GM18909 (cell line): ENCODE measurements around the gene NCAN.
A peak's percentile ranks its signal among the peaks of the same experiment; 100 is the strongest.
"Not testable (repeated sequence)": the region's sequence is repeated elsewhere in the genome, so short reads cannot be mapped to it uniquely, and the experiment has no call there.

Experiments
- ATAC-seq: cut with Tn5 transposase; IDR thresholded peaks from one replicate; pipeline ENCODE4 v1.9.1; 2021; ENCODE audit warnings: mild to moderate bottlenecking; ENCODE audit not compliant: unreplicated experiment, poor library complexity

The NCAN gene

DNA sequence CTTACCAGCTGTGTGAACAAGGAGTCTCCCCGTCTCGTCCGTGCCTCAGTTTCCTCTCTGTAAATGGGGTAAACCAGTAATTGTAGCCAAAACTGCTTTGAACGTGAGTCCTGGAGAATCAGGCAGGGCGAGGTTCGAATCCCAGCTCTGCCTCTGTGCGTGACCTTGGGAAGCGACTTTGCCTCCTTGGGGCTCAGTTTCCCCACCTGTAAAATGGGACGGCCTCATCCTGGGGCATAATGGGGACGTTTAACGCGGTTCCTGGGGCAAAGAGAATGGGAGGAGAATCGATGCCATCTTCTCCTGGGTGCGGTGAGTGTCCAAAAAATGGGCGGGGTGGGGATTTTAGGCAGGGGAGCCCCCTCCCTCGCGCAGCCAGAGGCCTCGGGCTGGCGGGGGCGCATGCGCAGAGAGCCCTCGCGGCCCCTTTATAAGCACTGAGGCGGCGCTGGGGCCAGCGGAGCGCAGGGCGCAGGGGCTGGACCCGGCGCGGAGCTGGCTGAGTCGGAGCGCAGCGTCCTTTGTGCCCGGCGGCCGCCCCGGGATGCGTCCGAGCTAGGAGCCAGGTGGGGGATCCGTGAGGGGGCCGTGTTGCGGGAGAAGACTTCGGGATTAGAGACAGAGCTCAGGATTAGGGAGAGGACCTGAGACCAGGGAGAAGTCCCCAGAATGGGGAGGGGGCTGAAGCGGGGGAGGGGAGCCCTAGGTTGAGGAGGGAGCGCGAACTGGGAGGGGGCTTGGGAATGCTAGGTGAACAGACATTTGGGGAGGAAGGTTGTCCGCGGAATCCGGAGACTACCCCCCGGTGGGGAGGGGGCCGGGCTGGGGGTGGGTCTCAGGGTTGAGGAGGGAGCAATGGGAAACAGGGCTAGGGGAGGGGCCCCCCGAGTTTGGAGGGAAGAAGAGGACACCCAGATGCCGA is at the start of gene NCAN:
Gene NCAN, plus strand, starts transcription at position 460 of the 922 bp plus-strand sequence. CDS start 4,996 bp downstream, outside the sequence.
- no peak for ATAC-seq

DNA sequence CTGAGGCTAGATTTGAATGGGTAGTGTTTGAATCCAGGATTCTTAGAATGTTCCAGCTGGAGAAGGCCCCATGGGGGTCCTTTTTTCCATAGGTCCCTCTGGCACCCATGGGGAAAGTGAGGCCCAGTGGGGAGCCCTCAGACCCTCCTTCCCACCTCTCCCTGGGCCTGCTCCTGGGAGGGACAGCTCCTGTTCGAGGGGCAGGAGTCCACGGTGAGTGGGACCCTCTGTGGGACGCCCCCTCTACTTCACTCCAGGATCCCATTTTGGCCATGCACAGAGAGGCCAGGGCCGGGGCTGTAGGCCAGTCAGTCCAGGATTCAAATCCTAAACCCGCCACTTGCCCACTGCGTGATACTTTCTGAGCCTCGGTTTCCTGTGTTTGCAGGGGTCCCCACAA is 49.3 kb upstream of the NCAN start:
- no peak for ATAC-seq

DNA sequence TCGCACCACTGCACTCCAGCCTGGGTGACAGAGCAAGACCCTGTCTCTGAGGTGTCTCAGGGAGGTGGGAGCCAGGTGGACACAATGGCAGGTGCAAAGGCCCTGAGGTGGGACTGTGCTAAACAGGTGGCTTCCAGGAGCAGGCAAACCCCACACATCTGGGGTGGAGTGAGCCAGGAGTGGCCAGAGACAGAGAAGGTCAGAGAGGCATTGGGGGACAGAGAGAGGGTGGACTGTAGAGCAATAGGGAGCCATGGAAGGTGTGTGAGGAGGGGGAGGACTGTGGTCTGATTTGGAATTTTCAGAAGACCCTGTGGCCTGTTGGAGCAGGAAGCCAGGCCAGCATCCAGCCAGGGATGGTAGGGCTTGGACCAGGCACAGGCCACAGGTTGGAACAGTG is 46.4 kb upstream of the NCAN start:
- no peak for ATAC-seq

DNA sequence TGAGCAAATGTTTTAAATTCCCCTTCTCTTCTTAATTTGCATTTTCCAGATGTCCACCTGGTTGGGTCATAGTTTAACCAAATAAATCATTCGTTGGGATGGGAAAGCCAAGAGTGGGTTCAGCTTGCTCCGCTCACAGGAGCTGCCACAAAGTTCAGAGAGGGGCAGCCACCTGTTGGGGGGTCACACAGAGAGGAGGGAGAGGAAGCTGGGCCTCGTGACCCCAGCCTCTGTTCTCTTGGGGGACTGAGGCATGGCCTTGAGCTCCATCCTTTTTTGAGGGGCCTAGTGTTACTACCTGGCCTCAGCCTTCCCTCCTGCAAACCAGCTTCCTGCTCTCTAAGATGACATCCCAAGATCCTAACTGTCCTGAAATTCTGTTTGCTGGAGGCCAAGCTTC is 44.1 kb upstream of the NCAN start:
- no peak for ATAC-seq

DNA sequence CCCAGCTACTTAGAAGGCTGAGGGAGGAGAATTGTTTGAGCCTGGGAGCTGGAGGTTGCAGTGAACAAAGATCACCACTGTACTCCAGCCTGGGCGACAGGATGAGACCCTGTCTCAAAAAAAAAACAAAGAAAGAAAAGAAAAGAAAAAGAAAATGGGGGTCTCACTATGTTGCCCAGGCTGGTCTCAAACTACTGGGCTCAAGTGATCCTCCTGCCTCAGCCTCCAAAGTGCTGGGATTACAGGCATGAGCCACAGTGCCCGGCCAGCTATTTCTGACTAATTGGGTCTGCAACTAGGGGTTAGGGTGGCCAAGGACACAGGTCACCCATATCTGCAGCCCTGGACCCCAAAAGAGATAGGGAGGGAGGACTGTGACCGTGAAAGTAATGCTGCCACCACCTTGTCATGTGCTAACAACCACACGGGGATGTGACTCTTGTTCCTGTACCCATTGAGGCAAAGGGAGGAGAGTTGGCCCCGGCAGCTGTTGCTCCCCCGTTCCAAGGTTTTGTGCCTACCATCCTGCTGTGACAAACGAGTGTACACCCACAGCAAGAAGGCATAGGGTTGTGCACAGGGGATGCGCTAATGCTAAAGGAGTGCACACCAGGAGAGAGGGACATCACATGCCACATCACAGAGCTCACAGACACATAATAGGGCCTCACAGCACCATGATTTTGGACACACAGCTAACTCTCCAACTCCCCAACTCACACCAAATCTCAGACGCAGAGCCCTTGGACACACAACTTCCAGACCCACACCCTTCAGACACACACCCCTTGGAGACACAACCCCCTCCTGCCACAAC is 42.3 kb upstream of the NCAN start:
- ATAC-seq = peak; percentile 4

DNA sequence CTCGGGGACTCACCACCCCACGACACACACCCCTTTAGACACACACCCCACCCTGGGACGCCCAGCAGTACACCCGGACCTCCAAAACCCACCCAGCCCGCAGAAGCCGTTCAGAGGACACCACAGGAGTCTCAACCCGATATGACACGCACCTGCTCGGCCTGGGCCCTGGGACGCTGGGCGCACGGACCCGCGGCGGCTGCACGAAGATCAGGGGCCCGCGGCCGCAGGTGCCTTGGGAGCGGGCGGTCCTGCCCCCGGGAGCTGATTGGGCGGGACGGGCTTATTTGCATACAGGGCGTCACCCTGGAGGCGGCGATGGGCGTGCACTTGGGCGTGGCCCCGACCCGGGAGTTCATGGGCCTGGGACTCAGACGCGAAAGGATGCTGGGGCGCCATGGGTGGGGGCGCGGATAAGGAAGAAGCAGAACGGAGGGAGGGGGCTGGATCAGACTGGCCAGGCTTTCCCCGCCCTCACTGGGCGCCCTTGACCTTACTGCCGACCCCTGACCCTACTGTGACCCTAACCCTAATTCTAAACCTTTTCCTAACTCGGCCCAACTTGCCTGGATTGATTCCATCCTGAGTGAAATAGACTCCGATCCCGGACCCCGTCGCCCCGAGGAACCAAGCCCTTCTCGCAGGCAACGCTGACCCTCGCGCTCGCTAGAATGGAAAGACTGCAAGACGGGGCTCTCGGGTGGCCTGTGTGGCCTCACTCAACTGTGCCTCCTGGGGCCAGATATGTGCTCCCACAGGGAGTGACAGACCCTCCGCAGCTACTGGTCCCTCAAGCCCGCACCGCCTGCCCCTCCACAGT is 41.5 kb upstream of the NCAN start, which contains the start of gene MEF2B:
Gene MEF2B, minus strand, starts transcription at position 211 of the 820 bp plus-strand sequence. CDS start 19,528 bp downstream, outside the sequence.
- peak; percentile 88 for ATAC-seq

DNA sequence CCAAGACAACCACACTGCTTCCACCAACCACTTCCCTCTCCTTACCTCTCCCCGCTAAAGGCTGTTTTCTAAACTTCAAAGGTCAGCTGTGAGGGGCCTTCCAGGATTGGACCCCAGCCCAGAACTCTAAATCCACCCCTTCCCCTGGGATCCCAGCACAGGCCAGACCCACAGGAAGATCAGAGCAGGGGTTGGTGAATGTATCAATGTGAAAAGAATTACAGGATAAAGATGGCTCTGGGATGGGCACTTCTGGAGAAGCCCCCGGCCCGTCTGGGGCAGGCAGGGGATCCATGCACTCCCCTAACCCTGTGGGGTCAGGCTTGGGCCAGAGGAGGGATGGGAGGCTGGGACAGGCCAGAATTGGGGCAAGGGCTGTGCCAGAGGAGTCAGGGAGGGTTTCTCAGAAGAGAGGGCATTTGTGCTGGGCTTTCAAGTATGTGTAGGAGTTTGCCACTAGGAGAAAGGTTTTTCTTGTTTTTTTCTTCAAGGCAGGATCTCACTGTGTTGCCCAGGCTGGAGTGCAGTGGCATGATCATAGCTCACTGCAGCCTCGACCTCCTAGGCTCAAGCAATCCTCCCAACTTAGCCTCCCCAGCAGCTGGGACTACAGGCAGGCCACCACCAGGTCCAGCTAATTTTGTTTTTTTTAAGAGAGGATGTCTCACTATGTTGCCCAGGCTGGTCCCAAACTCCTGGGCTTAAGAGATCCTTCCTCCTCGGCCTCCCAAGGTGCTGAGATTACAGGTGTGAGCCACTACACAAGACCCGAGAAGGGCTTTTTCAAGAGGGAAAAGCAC is 40.7 kb upstream of the NCAN start:
- ATAC-seq = no peak

DNA sequence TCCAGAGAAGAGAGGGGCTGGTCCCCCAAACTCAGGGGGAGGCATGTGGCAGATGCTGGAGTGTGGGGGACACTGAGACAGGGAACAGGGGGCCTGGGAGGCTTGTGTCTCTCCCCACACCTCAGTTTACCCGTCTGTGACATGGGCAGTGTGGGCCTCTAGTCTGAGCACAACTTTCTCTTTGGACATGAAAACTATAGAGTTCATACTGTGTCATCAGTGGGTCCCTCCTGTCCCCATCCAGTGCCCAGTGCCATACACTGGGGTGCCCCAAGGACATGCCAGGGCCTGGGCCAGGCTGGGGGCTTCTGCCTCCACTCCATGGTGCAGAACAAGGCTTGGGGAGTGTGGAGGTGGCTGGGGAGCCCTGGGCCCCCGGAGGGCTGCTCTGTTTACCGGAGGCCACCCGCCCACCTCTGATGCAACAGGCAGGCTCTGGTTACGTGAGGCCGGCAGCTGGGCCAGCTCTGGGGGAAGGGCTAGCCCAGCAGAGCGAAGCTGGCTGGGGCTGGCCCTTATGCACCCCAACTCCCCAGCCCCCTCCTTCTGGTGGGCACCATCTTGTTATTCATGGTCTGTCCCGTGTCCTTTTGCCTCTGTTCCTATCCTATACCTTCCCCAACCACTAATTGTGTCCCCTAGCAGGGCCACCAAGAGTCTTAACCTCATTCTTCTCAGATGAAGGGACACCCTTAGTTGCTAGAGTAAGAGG is 39.8 kb upstream of the NCAN start:
- ATAC-seq = no peak

DNA sequence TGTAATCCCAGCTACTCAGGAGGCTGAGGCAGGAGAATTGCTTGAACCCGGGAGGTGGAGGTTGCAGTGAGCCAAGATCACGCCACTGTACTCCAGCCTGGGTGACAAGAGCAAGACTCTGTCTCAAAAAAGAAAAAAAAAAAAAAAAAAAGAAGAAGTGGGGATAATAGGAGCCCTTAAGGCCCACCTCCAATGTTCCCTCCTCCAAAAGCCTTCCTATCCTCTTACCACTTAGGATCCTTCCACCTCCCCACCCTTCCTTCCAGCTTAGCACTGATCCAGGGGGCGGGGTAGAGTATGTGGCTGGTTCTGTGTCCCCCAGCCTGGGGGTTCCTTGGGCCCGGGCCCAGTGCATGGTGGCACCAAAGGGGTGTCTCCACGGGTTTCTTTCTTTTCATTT is 38.5 kb upstream of the NCAN start:
- ATAC-seq = not testable (repeated sequence)

DNA sequence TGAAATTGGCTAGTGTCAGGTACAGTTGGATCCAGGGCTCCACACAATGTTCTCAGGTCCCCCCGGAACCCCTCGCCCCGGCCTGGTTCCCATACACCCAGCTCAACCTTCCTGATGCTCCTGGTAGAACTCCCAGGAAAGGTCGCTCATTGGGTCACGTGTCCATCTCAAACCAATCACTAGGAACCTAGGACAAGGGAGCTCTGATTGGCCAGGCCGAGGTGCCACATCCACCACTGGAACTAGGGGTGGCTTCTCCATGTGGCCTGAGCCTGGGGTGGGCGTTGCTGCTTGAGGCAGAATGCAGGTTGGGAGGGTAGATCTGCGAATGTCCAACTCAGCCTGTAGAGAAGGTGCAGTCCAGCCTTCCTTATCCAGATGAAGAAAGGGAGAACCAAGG is 34.8 kb upstream of the NCAN start:
- ATAC-seq = no peak

DNA sequence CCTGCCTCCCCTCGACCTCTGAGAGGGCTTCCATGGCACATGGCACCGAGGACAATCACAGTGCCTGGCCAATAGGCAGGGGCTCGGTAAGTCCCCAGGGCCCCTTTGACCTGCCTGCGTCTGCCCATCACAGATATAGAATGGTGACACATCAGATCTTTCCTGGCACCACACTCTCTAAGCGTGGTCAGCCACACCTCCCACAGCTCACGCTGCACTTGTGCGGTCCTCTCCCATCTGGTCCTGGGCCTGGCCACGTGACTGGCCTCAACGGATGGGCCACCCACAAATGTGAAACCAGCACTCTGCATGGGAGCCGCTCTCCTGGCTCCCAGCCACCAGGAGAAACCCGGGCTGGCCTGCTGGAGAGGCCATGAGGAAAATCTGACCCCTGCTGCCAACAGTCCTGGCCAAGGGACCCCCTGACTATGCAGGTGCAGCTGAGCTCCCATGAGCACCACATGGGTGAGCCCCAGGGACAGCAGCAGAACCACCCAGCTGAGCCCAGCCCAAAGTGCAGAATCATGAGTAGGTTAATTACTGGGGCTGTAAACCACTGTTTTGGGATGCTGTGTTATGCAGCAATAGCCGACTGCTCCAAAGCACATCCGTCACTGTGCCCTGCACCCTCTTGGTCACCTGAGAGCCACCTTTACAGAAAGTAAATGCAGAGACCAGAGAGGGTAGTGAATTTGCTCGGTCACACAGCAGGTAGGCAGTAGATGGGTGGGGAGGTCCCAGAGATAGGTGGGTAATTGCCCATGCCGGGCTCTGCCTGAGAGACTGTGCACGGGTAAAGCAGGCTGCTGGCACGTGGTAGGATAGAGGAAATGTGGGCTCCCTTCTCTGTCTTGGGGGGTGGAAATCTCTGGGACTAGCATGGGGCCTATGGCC is 32.0 kb upstream of the NCAN start:
- no peak for ATAC-seq

DNA sequence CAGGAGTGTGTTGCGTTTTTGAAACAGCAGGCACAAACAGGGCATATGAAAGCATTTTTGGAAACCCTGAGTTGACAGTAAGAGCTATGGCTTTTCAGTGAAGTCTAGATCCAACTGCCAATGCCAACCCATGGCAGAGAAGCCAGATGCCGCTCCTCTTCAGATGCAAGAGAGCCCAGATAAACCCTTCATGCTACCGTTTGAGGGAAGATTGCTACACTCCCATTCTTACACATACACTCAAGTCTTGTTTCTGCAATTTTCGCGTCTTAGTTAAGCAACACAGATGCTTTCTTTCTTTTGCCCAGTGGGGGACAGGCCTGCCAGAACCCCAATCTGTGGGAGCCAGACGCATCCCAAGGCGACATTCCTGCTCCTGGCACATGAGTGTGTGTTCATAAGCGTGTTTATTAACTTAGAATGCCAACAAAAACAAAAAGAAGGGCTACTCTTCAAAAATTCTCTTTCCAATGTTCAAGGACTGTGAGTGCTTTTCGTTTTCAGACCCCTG is 30.2 kb upstream of the NCAN start:
- no peak for ATAC-seq

DNA sequence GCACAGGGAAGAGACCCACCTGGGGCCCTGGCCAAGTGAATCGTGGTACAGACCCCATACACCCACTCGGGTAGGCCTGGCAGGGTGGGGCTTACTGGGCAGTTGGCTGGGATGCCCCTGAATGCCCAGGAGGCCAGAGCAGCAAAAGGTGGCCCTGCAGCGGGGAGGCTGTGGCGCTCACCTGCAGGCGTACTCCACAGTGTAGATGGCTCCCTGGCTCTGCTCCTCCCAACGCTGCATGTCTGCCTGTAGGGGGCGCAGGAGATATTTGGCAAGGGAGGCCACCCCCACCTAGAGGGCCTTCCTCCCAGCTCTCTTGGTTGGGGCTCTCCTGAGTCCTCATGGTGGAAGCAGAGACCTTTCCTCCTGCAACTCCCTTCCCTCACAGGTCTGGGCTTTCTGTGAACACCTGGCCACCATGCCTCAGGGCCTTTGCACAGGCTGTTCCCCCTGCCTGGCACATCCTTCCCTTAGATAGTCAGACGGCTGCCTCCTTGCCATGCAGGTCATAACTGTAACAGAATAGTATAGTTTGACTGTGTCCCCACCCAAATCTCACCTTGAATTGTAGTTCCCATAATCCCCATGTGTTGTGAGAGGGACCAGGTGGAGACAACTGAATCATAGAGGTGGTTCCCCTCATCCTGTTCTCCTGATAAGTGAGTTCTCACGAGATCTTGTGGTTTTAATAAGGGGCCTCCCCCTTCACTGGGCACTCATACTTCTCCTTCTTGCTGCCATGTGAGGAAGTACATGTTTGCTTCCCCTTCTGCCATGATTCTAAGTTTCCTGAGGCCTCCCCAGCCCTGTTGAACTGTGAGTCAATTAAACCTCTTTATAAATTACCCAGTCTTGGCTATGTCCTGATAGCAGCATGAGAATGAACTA is 25.7 kb upstream of the NCAN start:
- no peak for ATAC-seq

DNA sequence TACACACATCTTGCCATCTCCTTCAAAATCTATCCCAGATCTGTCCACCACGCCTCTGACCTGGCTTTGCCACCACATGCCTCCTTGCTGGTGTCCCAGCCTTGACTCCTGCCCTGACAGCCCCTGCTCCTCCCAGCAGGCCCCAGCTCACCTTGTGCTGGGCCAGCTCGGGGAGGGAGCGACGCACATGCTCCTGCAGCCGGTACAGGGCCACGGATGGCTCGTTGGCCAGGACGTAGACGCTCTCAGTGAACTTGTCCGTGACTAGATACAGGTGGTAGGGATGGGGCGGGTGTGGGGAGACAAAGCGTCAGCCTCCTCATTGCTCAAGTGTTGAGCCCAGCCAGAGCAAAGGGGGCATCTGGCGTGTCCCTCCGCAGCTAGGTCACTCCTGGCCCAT is 25.0 kb upstream of the NCAN start:
- ATAC-seq = no peak

DNA sequence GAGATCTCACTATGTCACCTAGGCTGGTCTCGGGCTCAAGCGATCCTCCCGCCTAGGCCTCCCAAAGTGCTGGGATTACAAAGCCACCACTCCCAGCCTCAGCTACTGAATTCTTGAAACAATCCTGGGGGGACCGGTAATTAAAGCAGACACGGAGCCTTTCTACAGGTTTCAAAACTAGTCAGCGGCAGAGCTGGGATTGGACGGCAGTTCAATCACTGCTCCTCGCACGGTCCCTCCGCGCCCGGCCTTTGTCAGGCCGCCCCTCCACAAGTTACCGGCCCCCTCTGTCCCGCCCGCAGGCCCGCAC is 20.0 kb upstream of the NCAN start:
- no peak for ATAC-seq

DNA sequence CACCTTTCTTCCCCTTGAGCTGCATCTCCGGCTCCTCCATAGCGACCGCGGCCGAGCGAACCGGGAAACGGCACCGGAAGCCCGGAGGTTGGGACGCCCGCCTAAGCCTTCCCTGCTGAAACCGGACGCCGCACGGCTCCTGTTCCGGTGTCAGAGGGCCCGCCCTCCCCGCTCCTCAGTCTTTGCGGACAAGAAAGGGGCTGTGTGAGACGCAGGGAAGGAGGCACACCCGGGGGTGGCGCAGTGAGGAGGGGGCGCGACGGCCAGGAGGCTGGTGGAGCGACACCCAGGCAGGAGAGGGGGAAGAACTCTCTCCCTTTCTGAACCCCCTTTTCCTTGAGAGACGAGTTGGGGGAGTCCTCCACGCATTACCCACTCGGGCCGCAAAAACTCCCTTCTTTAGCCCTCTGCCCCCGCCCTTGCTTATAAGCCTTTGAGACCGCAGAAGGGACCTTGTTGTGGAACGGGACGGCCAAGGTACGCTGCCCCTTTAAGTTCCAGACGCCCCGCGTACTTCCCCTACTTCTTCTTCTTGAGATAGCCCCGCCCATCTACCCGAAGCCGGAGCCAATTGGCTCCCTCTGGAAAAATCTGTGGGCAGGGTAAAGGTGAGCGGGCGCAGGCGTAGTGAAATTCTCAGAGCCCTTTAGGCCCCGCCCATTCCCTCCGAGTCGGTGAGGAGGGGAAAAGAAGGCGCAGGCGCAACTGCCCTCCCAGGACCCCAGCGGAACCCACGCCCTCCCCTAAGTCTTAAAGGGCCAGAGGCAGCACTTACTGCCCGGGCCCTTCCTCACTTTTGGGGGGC is 19.5 kb upstream of the NCAN start, which contains the start of the genes BORCS8 and RFXANK:
Gene BORCS8, minus strand, starts transcription at position 75 of the 805 bp plus-strand sequence. Its CDS starts 35 bp downstream, at position 40.
Gene RFXANK, plus strand, starts transcription at position 181 of the 805 bp plus-strand sequence. CDS start 1,689 bp downstream, outside the sequence.
- peak; percentile 89 for ATAC-seq
